HG02763 (cell line): ENCODE data around the gene GPR107.

ENCODE experiments used
- ATAC-seq: cut with Tn5 transposase; IDR thresholded peaks from one replicate; pipeline ENCODE4 v1.9.1; 2021; ENCODE audit warnings: mild to moderate bottlenecking, moderate library complexity; ENCODE audit not compliant: unreplicated experiment

Gene GPR107

GRCh38 chr9:130107234-130107861, 53.6 kb downstream of the GPR107 start:
- ATAC-seq: no peak

GRCh38 chr9:130107955-130108354, 54.2 kb downstream of the GPR107 start:
- no peak for ATAC-seq

GRCh38 chr9:130110166-130110565, 56.5 kb downstream of the GPR107 start:
- no peak for ATAC-seq

GRCh38 chr9:130110596-130111021, 56.9 kb downstream of the GPR107 start:
- no peak for ATAC-seq

- ATAC-seq: no peak
Observed at GRCh38 chr9:130111786-130112537, 58.3 kb downstream of the GPR107 start.

GRCh38 chr9:130112538-130113151, 58.9 kb downstream of the GPR107 start:
- no peak for ATAC-seq

GRCh38 chr9:130114741-130115140, 61.0 kb downstream of the GPR107 start:
- no peak for ATAC-seq

- ATAC-seq: no peak
Observed at GRCh38 chr9:130116346-130116745, 62.6 kb downstream of the GPR107 start.

- ATAC-seq: no peak
Observed at GRCh38 chr9:130117376-130117775, 63.7 kb downstream of the GPR107 start.

GRCh38 chr9:130117816-130118632, 64.3 kb downstream of the GPR107 start:
- ATAC-seq: no peak

GRCh38 chr9:130118841-130119518, 65.3 kb downstream of the GPR107 start:
- no peak for ATAC-seq

- ATAC-seq: no peak
Observed at GRCh38 chr9:130119519-130120298, 66.0 kb downstream of the GPR107 start.

GRCh38 chr9:130120299-130120587, 66.5 kb downstream of the GPR107 start:
- ATAC-seq: no peak

- ATAC-seq: no peak
Observed at GRCh38 chr9:130120832-130121231, 67.1 kb downstream of the GPR107 start.

- no peak for ATAC-seq
Observed at GRCh38 chr9:130122456-130122855, 68.8 kb downstream of the GPR107 start.

- ATAC-seq: no peak
Observed at GRCh38 chr9:130124085-130124860, 70.6 kb downstream of the GPR107 start.

- ATAC-seq: no peak
Observed at GRCh38 chr9:130126721-130127433, 73.2 kb downstream of the GPR107 start.

GRCh38 chr9:130128251-130128650, 74.5 kb downstream of the GPR107 start:
- peak; percentile 46 for ATAC-seq
